ENCODE measurements around the gene MEF2A.

Gene MEF2A

GRCh38 chr15:99584081-99584600 is 18.4 kb downstream of the MEF2A start:
- Histone ChIP-seq H3K27ac (ENCODE audit: low read length) (no peak overlapping the region), H3K4me1 (ENCODE audit: control insufficient read depth, insufficient read depth, low read length) (no peaks in the 10 kb centered on the region), H3K27me3 (ENCODE audit: control insufficient read depth in 1 of 2, insufficient read depth in 2 of 2, low read length in 2 of 2) (no peaks in the 10 kb centered on the region), H3K4me3 (ENCODE audit: low read length in 2 of 2) (no peak overlapping the region), H3K36me3 (ENCODE audit: control insufficient read depth in 2 of 2, insufficient read depth in 2 of 2, low read length in 2 of 2) (no peaks in the 10 kb centered on the region), H3K9ac (ENCODE audit: low read length in 2 of 2) (no peak overlapping the region), H3K9me3 (ENCODE audit: control insufficient read depth in 2 of 2, low read length in 2 of 2) (no peaks in the 10 kb centered on the region)

DNA sequence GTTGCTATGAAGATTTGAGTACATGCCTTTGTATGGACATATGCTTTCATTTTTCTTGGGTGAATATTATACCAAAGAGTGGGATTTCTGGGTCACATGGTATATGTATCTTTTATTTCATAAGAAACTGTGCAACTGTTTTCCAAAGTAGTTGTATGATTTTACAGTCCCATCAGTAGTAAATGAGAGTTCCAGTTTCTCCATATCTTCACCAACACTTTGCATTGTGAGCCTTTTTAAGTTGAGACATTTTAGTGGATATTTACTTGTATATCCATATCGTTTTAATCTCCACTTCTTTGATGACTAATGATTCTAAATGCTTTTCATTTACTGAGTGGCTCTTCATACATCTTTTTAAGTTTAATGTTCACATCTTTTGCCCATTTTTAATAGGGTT is 20.3 kb downstream of the MEF2A start:
- H3K27ac ChIP-seq (ENCODE audit: low read length), result no peak overlapping the region
- H3K4me3 ChIP-seq (ENCODE audit: low read length in 2 of 2), result no peak overlapping the region
- H3K36me3 ChIP-seq (ENCODE audit: control insufficient read depth in 2 of 2, insufficient read depth in 2 of 2, low read length in 2 of 2), result no peaks in the 10 kb centered on the region
- no peaks in the 10 kb centered on the region for H3K9me3 ChIP-seq (ENCODE audit: control insufficient read depth in 2 of 2, low read length in 2 of 2)
- H3K9ac ChIP-seq (ENCODE audit: low read length in 2 of 2), result no peak overlapping the region
- no peaks in the 10 kb centered on the region for H3K27me3 ChIP-seq (ENCODE audit: control insufficient read depth in 1 of 2, insufficient read depth in 2 of 2, low read length in 2 of 2)
- no peaks in the 10 kb centered on the region for H3K4me1 ChIP-seq (ENCODE audit: control insufficient read depth, insufficient read depth, low read length)

DNA sequence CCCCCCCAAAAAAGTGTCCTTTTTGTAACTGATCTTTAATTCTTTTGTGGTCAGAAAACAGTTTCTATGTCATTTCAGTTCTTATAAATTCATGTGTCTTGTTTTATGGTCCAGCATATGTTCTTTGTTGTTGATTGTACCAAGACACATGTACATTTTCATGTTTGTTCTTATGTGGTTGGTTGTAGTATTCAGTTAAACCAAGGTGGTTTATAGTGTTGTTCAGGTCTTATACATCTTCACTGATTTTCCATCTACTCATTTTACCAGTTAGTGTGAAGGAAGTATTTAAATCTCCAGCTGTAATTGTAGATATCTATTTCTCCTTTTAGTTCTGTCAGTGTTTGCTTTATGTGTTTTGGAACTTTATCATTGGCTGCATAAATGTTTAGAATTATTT is 24.0 kb downstream of the MEF2A start:
- H3K27ac ChIP-seq (ENCODE audit: low read length), result no peak overlapping the region
- no peaks in the 10 kb centered on the region for H3K27me3 ChIP-seq (ENCODE audit: control insufficient read depth in 1 of 2, insufficient read depth in 2 of 2, low read length in 2 of 2)
- H3K4me1 ChIP-seq (ENCODE audit: control insufficient read depth, insufficient read depth, low read length), result no peaks in the 10 kb centered on the region
- no peaks in the 10 kb centered on the region for H3K9me3 ChIP-seq (ENCODE audit: control insufficient read depth in 2 of 2, low read length in 2 of 2)
- H3K36me3 ChIP-seq (ENCODE audit: control insufficient read depth in 2 of 2, insufficient read depth in 2 of 2, low read length in 2 of 2), result no peaks in the 10 kb centered on the region
- H3K9ac ChIP-seq (ENCODE audit: low read length in 2 of 2), result no peak overlapping the region
- no peak overlapping the region for H3K4me3 ChIP-seq (ENCODE audit: low read length in 2 of 2)

- H3K4me3 ChIP-seq (ENCODE audit: low read length in 2 of 2), result no peak overlapping the region
- no peaks in the 10 kb centered on the region for H3K27me3 ChIP-seq (ENCODE audit: control insufficient read depth in 1 of 2, insufficient read depth in 2 of 2, low read length in 2 of 2)
- H3K36me3 ChIP-seq (ENCODE audit: control insufficient read depth in 2 of 2, insufficient read depth in 2 of 2, low read length in 2 of 2), result no peaks in the 10 kb centered on the region
- no peaks in the 10 kb centered on the region for H3K4me1 ChIP-seq (ENCODE audit: control insufficient read depth, insufficient read depth, low read length)
- H3K9ac ChIP-seq (ENCODE audit: low read length in 2 of 2), result no peak overlapping the region
- H3K9me3 ChIP-seq (ENCODE audit: control insufficient read depth in 2 of 2, low read length in 2 of 2), result no peaks in the 10 kb centered on the region
- no peak overlapping the region for H3K27ac ChIP-seq (ENCODE audit: low read length)
Measured at GRCh38 chr15:99590913-99591646, 25.3 kb downstream of the MEF2A start.

- Histone ChIP-seq H3K36me3 (ENCODE audit: control insufficient read depth in 2 of 2, insufficient read depth in 2 of 2, low read length in 2 of 2) (no peaks in the 10 kb centered on the region), H3K4me1 (ENCODE audit: control insufficient read depth, insufficient read depth, low read length) (no peaks in the 10 kb centered on the region), H3K27me3 (ENCODE audit: control insufficient read depth in 1 of 2, insufficient read depth in 2 of 2, low read length in 2 of 2) (no peaks in the 10 kb centered on the region), H3K9ac (ENCODE audit: low read length in 2 of 2) (no peak overlapping the region), H3K9me3 (ENCODE audit: control insufficient read depth in 2 of 2, low read length in 2 of 2) (no peaks in the 10 kb centered on the region), H3K27ac (ENCODE audit: low read length) (no peak overlapping the region), H3K4me3 (ENCODE audit: low read length in 2 of 2) (no peak overlapping the region)
Measured at GRCh38 chr15:99592145-99592791, 26.5 kb downstream of the MEF2A start.

- Histone ChIP-seq H3K4me3 (ENCODE audit: low read length in 2 of 2) (no peak overlapping the region), H3K27me3 (ENCODE audit: control insufficient read depth in 1 of 2, insufficient read depth in 2 of 2, low read length in 2 of 2) (no peaks in the 10 kb centered on the region), H3K27ac (ENCODE audit: low read length) (no peak overlapping the region), H3K36me3 (ENCODE audit: control insufficient read depth in 2 of 2, insufficient read depth in 2 of 2, low read length in 2 of 2) (no peaks in the 10 kb centered on the region), H3K4me1 (ENCODE audit: control insufficient read depth, insufficient read depth, low read length) (no peaks in the 10 kb centered on the region), H3K9me3 (ENCODE audit: control insufficient read depth in 2 of 2, low read length in 2 of 2) (no peaks in the 10 kb centered on the region), H3K9ac (ENCODE audit: low read length in 2 of 2) (no peak overlapping the region)
Measured at GRCh38 chr15:99593070-99593469, 27.3 kb downstream of the MEF2A start.

- no peak overlapping the region for H3K4me3 ChIP-seq (ENCODE audit: low read length in 2 of 2)
- H3K4me1 ChIP-seq (ENCODE audit: control insufficient read depth, insufficient read depth, low read length), result no peaks in the 10 kb centered on the region
- H3K27ac ChIP-seq (ENCODE audit: low read length), result no peak overlapping the region
- H3K36me3 ChIP-seq (ENCODE audit: control insufficient read depth in 2 of 2, insufficient read depth in 2 of 2, low read length in 2 of 2), result no peaks in the 10 kb centered on the region
- no peak overlapping the region for H3K9ac ChIP-seq (ENCODE audit: low read length in 2 of 2)
- no peaks in the 10 kb centered on the region for H3K9me3 ChIP-seq (ENCODE audit: control insufficient read depth in 2 of 2, low read length in 2 of 2)
- H3K27me3 ChIP-seq (ENCODE audit: control insufficient read depth in 1 of 2, insufficient read depth in 2 of 2, low read length in 2 of 2), result no peaks in the 10 kb centered on the region
Measured at GRCh38 chr15:99594916-99595315, 29.1 kb downstream of the MEF2A start.

GRCh38 chr15:99598296-99598695 is 32.5 kb downstream of the MEF2A start:
- no peak overlapping the region for H3K4me3 ChIP-seq (ENCODE audit: low read length in 2 of 2)
- no peaks in the 10 kb centered on the region for H3K9me3 ChIP-seq (ENCODE audit: control insufficient read depth in 2 of 2, low read length in 2 of 2)
- H3K4me1 ChIP-seq (ENCODE audit: control insufficient read depth, insufficient read depth, low read length), result no peaks in the 10 kb centered on the region
- H3K27ac ChIP-seq (ENCODE audit: low read length), result no peak overlapping the region
- no peaks in the 10 kb centered on the region for H3K27me3 ChIP-seq (ENCODE audit: control insufficient read depth in 1 of 2, insufficient read depth in 2 of 2, low read length in 2 of 2)
- H3K36me3 ChIP-seq (ENCODE audit: control insufficient read depth in 2 of 2, insufficient read depth in 2 of 2, low read length in 2 of 2), result no peaks in the 10 kb centered on the region
- no peak overlapping the region for H3K9ac ChIP-seq (ENCODE audit: low read length in 2 of 2)

- H3K27ac ChIP-seq (ENCODE audit: low read length), result no peak overlapping the region
Measured at GRCh38 chr15:99603828-99604227, 38.0 kb downstream of the MEF2A start.

GRCh38 chr15:99604865-99605264 is 39.1 kb downstream of the MEF2A start:
- Histone ChIP-seq H3K4me1 (ENCODE audit: control insufficient read depth, insufficient read depth, low read length) (no peaks in the 10 kb centered on the region), H3K4me3 (ENCODE audit: low read length in 2 of 2) (no peak overlapping the region)

More at GRCh38 chr15:99603828-99604227, 38.0 kb downstream of the MEF2A start:
- Histone ChIP-seq H3K4me3 (ENCODE audit: low read length in 2 of 2) (no peak overlapping the region), H3K9me3 (ENCODE audit: control insufficient read depth in 2 of 2, low read length in 2 of 2) (no peaks in the 10 kb centered on the region), H3K27me3 (ENCODE audit: control insufficient read depth in 1 of 2, insufficient read depth in 2 of 2, low read length in 2 of 2) (no peaks in the 10 kb centered on the region), H3K9ac (ENCODE audit: low read length in 2 of 2) (no peak overlapping the region), H3K4me1 (ENCODE audit: control insufficient read depth, insufficient read depth, low read length) (no peaks in the 10 kb centered on the region), H3K36me3 (ENCODE audit: control insufficient read depth in 2 of 2, insufficient read depth in 2 of 2, low read length in 2 of 2) (no peaks in the 10 kb centered on the region)

DNA sequence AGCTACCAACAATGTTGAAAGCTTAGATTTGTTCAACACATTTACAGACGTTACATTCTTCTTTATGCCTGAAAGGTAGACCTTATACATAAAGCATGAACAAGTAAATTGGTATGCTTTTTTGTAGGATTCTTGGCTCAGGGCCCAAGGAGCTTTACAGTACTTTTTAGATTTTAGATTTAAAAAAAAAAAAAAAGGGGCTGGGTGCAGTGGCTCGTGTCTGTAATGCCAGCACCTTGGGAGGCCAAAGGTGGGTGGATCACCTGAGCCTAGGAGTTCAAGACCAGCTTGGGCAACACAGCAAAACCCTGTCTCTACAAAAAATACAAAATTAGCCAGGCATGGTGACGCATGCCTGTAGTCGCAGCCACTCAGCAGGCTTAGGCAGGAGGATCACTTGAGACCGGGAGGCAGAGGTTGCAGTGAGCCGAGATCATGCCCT is 39.7 kb downstream of the MEF2A start:
- no peak overlapping the region for H3K4me3 ChIP-seq (ENCODE audit: low read length in 2 of 2)
- no peak overlapping the region for H3K9ac ChIP-seq (ENCODE audit: low read length in 2 of 2)
- no peaks in the 10 kb centered on the region for H3K36me3 ChIP-seq (ENCODE audit: control insufficient read depth in 2 of 2, insufficient read depth in 2 of 2, low read length in 2 of 2)
- H3K27me3 ChIP-seq (ENCODE audit: control insufficient read depth in 1 of 2, insufficient read depth in 2 of 2, low read length in 2 of 2), result no peaks in the 10 kb centered on the region
- H3K9me3 ChIP-seq (ENCODE audit: control insufficient read depth in 2 of 2, low read length in 2 of 2), result no peaks in the 10 kb centered on the region
- H3K27ac ChIP-seq (ENCODE audit: low read length), result no peak overlapping the region
- no peaks in the 10 kb centered on the region for H3K4me1 ChIP-seq (ENCODE audit: control insufficient read depth, insufficient read depth, low read length)

More at GRCh38 chr15:99604865-99605264, 39.1 kb downstream of the MEF2A start:
- Histone ChIP-seq H3K36me3 (ENCODE audit: control insufficient read depth in 2 of 2, insufficient read depth in 2 of 2, low read length in 2 of 2) (no peaks in the 10 kb centered on the region), H3K9me3 (ENCODE audit: control insufficient read depth in 2 of 2, low read length in 2 of 2) (no peaks in the 10 kb centered on the region), H3K9ac (ENCODE audit: low read length in 2 of 2) (no peak overlapping the region), H3K27ac (ENCODE audit: low read length) (no peak overlapping the region), H3K27me3 (ENCODE audit: control insufficient read depth in 1 of 2, insufficient read depth in 2 of 2, low read length in 2 of 2) (no peaks in the 10 kb centered on the region)

Data from stomach smooth muscle (tissue), 2 donors.